Coronary artery (tissue), 2 donors: ENCODE measurements around the gene RIIAD1.

Experiments
- DNase-seq: peaks from one replicate; pipeline ENCODE4 v3.0.0-alpha.2; 2017; ENCODE audit warnings: low spot score
- H3K27ac ChIP-seq, 2 donors: fragments of 200-600 bp; sonication (generic); one replicate each; pipeline ENCODE4 v1.5.1; 2016 to 2019
- H3K4me3 ChIP-seq: fragments of 200-600 bp; sonication (generic); 2 replicates; pipeline ENCODE4 v1.5.1; 2016; ENCODE audit warnings: mild to moderate bottlenecking, moderate library complexity
- CTCF ChIP-seq: fragments of 200-600 bp; sonication (generic); IDR thresholded peaks from one replicate; pipeline ENCODE4 v1.5.1; 2019; ENCODE audit warnings: antibody characterized with exemption

Gene RIIAD1

DNA sequence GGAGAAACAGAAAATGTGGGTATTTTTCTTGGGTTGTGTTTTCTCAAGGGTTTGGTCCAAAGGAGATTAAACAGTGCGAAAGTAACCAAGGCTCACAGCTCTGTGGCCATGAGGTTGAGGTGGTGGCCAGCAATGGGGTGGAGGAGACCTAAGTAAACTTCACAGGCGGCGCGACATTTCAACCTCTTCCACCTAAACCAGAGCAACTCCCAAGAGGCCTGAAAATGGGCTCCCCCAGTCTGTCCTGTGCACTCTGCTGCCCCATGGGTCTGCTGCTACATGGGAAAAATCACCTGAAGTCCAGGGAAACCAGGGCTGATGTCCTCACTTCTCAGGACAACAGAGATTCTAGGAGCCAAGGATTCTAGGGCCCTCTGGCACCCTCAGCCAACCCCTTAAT is 17.1 kb upstream of the RIIAD1 start:
- no peak overlapping the region for H3K4me3 ChIP-seq
- no peak for TF ChIP-seq CTCF
- no peak for DNase-seq
- no peak overlapping the region for H3K27ac ChIP-seq

- no peak for DNase-seq
- Histone ChIP-seq H3K27ac (no peak overlapping the region), H3K4me3 (no peak overlapping the region)
- no peak for TF ChIP-seq CTCF
Measured at GRCh38 chr1:151705146-151705545, 16.2 kb upstream of the RIIAD1 start.

GRCh38 chr1:151705753-151706463 is 15.4 kb upstream of the RIIAD1 start:
- H3K27ac ChIP-seq, result no peak overlapping the region
- H3K4me3 ChIP-seq, result no peak overlapping the region
- no peak for TF ChIP-seq CTCF
- DNase-seq, result no peak

GRCh38 chr1:151706464-151707415 is 14.6 kb upstream of the RIIAD1 start:
- H3K27ac ChIP-seq, result no peak overlapping the region
- no peak for TF ChIP-seq CTCF
- no peak for DNase-seq
- no peak overlapping the region for H3K4me3 ChIP-seq

DNA sequence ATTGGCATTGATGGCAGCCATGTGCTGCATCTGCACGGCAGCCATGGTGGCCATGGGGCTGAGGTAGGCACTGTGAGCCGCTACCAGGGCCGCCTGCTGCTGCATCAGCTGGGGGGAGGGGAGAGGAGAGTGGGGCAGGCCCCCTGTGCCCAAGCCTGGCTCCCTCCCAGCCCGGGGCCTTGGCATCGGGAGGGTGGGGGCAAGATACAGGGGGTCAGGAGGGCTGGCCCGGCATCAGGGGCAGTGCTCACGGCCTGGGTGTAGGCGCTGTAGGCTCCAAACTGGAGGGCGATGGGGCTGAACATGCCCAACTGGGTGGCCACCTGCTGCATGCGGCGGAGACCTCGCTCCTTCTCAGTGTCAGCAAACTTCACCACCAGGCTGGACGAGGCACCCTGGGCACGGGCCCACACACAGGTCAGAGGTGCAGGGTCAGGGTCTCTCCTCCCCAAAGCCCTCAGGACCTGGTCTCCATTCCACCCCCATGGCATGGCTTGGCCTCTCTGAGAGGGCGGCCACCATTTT is 13.7 kb upstream of the RIIAD1 start:
- Histone ChIP-seq H3K4me3 (no peak overlapping the region), H3K27ac (no peak overlapping the region)
- no peak for TF ChIP-seq CTCF
- DNase-seq, result no peak

DNA sequence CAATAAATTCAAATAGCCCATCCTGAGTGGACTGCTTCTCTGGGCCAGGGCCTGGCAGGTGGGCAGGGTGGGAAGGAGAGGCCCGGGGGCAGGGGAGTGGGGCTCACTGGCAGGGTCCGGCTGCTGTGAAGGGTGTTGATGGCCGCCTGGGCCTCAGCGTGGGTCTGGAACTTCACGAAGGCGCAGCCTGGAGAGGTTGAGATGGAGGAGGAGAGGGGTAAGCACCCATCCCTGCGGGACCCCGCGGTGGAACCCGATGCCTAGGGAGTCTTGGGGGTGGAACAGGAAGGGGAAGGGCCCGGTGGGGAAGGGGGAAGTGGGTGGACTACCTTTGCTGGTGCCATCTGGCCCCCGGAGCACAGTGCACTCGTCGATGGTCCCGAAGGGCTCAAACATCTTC is 12.4 kb upstream of the RIIAD1 start:
- no peak overlapping the region for H3K27ac ChIP-seq
- DNase-seq, result no peak
- H3K4me3 ChIP-seq, result no peak overlapping the region
- no peak for TF ChIP-seq CTCF
